Measurements from ENCODE around the gene SHC4.

- no peak for TF ChIP-seq CBX8 (IDR thresholded peaks at IDR 0.05; ENCODE audit: borderline replicate concordance, low read depth, low read length)
- TF ChIP-seq BRCA1 (IDR thresholded peaks at IDR 0.05; ENCODE audit: low read depth, low read length): no peak
- no peak for TF ChIP-seq CTCF (IDR thresholded peaks at IDR 0.05; ENCODE audit: control extremely low read depth in 1 of 3, insufficient read depth in 1 of 3, low read depth in 1 of 3, low read length in 3 of 3)
- no peak for TF ChIP-seq ASH2L (IDR thresholded peaks at IDR 0.05; ENCODE audit: low read length)
- no peak for TF ChIP-seq KDM1A (IDR thresholded peaks at IDR 0.05; ENCODE audit: borderline replicate concordance, low read length)
- TF ChIP-seq CBX5 (IDR thresholded peaks at IDR 0.05; ENCODE audit: low read depth, low read length): no peak
- no peak for TF ChIP-seq EZH2 (IDR thresholded peaks at IDR 0.05; ENCODE audit: low read depth, low read length, severe bottlenecking)
- no peak for TF ChIP-seq POLR2A (IDR thresholded peaks at IDR 0.05; ENCODE audit: control extremely low read depth in 1 of 2, low read depth in 2 of 2, low read length in 2 of 2)
- TF ChIP-seq BCL11A (IDR thresholded peaks at IDR 0.05; ENCODE audit: low read depth in 2 of 2, low read length in 2 of 2): no peak
- TF ChIP-seq RXRA (IDR thresholded peaks at IDR 0.05; ENCODE audit: insufficient read depth, low read depth, low read length): no peak
- TF ChIP-seq EP300 (IDR thresholded peaks at IDR 0.05; ENCODE audit: borderline replicate concordance in 1 of 2, low read depth in 2 of 2, low read length in 2 of 2): no peak
- no peak for TF ChIP-seq CEBPB (IDR thresholded peaks at IDR 0.05; ENCODE audit: low read depth, low read length)
- no peak for TF ChIP-seq RFX5 (IDR thresholded peaks at IDR 0.05; ENCODE audit: borderline replicate concordance, low read depth, low read length)
- TF ChIP-seq TAF1 (IDR thresholded peaks at IDR 0.05; ENCODE audit: low read depth, low read length): no peak
Measured at GRCh38 chr15:48850648-48851047, 113.1 kb downstream of the SHC4 start.
